Measurements from ENCODE around the gene KPNA6.

DNA sequence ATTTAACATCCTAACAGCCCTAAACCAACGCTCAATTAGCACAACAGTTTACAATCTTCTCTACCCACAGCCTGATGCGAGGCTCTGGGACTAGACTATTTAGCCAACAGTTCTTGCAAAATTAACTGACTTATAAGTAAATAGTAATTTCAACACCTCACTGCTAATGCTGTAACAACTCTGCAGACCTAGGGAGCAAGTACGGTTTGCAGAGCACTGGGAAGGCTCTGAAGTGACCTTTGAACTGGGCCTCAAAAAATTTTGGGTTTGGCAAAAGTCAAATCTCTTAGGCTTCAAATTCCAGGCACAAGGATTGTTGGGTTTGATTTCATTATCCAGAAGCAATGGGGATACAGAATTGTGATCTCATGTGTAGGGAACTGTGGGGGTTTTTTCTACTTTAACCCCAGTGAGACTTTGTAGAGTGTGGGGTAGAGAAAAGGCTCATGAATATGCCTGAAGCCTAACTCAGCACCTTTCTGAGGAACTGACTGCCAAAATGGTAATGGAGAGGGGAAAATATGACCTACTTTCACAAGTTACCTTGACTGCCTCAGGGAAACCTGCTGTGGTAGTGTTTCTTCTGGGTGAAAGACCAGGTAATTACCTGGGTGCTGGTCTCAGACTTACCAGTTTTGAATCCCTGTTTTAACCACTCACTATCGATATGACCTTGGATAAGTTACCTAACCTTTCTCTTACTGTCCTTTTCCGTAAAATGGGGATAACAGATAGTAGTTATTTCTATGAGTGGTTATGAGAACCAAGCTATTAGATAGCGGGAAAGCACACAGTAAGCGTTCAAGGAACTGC lies 70.7 kb downstream of the KPNA6 start:
- TF ChIP-seq, protein P1, sequence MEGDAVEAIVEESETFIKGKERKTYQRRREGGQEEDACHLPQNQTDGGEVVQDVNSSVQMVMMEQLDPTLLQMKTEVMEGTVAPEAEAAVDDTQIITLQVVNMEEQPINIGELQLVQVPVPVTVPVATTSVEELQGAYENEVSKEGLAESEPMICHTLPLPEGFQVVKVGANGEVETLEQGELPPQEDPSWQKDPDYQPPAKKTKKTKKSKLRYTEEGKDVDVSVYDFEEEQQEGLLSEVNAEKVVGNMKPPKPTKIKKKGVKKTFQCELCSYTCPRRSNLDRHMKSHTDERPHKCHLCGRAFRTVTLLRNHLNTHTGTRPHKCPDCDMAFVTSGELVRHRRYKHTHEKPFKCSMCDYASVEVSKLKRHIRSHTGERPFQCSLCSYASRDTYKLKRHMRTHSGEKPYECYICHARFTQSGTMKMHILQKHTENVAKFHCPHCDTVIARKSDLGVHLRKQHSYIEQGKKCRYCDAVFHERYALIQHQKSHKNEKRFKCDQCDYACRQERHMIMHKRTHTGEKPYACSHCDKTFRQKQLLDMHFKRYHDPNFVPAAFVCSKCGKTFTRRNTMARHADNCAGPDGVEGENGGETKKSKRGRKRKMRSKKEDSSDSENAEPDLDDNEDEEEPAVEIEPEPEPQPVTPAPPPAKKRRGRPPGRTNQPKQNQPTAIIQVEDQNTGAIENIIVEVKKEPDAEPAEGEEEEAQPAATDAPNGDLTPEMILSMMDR (IDR thresholded peaks at IDR 0.05), result no peak
- no peak for TF ChIP-seq POLR2A (IDR thresholded peaks at IDR 0.05)
